Left lobe of liver (tissue), 2 donors: ENCODE data around the gene HS6ST3. TPM values are rescaled to one million over a fixed set of nuclear protein-coding genes. Genes with fewer than 3 reads are reported as not detected.
"Not testable (repeated sequence)": the region's sequence is repeated elsewhere in the genome, so short reads cannot be mapped to it uniquely, and the experiment has no call there.

Source experiments
- ATAC-seq: fragments of 200-7000 bp; cut with Tn5 transposase; one replicate; pipeline ENCODE4 v1.9.1; 2020; ENCODE audit warnings: mild to moderate bottlenecking, moderate library complexity
- DNase-seq: peaks from one replicate; pipeline ENCODE4 v3.0.0-alpha.2; 2020; ENCODE audit warnings: low spot score
- total RNA-seq: library from RNA; stranded (reverse); gene quantifications from one replicate; pipeline ENCODE4 v1.2.1, GENCODE V29; 2021
- donor health status: DM: no; HTN: no; CAD: no; lungs with moderate emphysema.
- donor health status: DM: no; HTN: yes; CAD: no.

Gene HS6ST3
- total RNA-seq = not detected

GRCh38 chr13:96089749-96090239 lies at the start of gene HS6ST3:
Gene HS6ST3 (plus strand): TSS chr13:96090107.
- DNase-seq = peak; percentile 52
- ATAC-seq = peak; percentile 89

- DNase-seq (no peak), ATAC-seq (no peak)
These were observed 48.4 kb upstream of the HS6ST3 start for GRCh38 chr13:96041326-96042110.

- DNase-seq (no peak), ATAC-seq (no peak)
These were observed 45.7 kb upstream of the HS6ST3 start for GRCh38 chr13:96044238-96044637.

- DNase-seq, ATAC-seq: not testable (repeated sequence)
These were observed 43.3 kb upstream of the HS6ST3 start for GRCh38 chr13:96046449-96047126.

- ATAC-seq, DNase-seq: not testable (repeated sequence)
These were observed 39.0 kb upstream of the HS6ST3 start for GRCh38 chr13:96050955-96051354.

- ATAC-seq = not testable (repeated sequence)
These were observed 38.4 kb upstream of the HS6ST3 start for GRCh38 chr13:96051491-96051890.

GRCh38 chr13:96051946-96052345 lies 38.0 kb upstream of the HS6ST3 start:
- DNase-seq, ATAC-seq: not testable (repeated sequence)

More at GRCh38 chr13:96051491-96051890, 38.4 kb upstream of the HS6ST3 start:
- not testable (repeated sequence) for DNase-seq

- peak; percentile 29 for ATAC-seq
- DNase-seq = no peak
These were observed 37.3 kb upstream of the HS6ST3 start for GRCh38 chr13:96052656-96053002.

- peak; percentile 99 for ATAC-seq
- peak; percentile 96 for DNase-seq
These were observed 36.8 kb upstream of the HS6ST3 start, which contains the start of gene UGGT2 for GRCh38 chr13:96053003-96053703. Gene UGGT2 (minus strand): TSS chr13:96053401. CDS start chr13:96053312, 89 bp downstream.

GRCh38 chr13:96065849-96066248 lies 24.1 kb upstream of the HS6ST3 start:
- DNase-seq (no peak), ATAC-seq (no peak)

- ATAC-seq (no peak), DNase-seq (no peak)
These were observed 21.2 kb upstream of the HS6ST3 start for GRCh38 chr13:96068729-96069128.

GRCh38 chr13:96071504-96071903 lies 18.4 kb upstream of the HS6ST3 start:
- DNase-seq (no peak), ATAC-seq (no peak)

- DNase-seq (no peak), ATAC-seq (no peak)
These were observed 17.5 kb upstream of the HS6ST3 start for GRCh38 chr13:96072392-96072791.

- peak; percentile 60 for ATAC-seq
- no peak for DNase-seq
These were observed 13.9 kb upstream of the HS6ST3 start for GRCh38 chr13:96075953-96076543.

- ATAC-seq (no peak), DNase-seq (no peak)
These were observed 9.2 kb upstream of the HS6ST3 start for GRCh38 chr13:96080676-96081075.

- peak; percentile 80 for ATAC-seq
- no peak for DNase-seq
These were observed 8.0 kb upstream of the HS6ST3 start for GRCh38 chr13:96081888-96082287.

GRCh38 chr13:96082640-96083039 lies 7.3 kb upstream of the HS6ST3 start:
- no peak for ATAC-seq
- DNase-seq = no peak

GRCh38 chr13:96086736-96087135 lies 3.2 kb upstream of the HS6ST3 start:
- DNase-seq (no peak), ATAC-seq (no peak)

GRCh38 chr13:96089139-96089538 lies 768 bp upstream of the HS6ST3 start:
- DNase-seq (no peak), ATAC-seq (no peak)

- ATAC-seq = peak; percentile 75
- DNase-seq = peak; percentile 43
These were observed 564 bp downstream of the HS6ST3 start for GRCh38 chr13:96090240-96091101.
